Measurements from ENCODE around the gene TRIM54. TPM values are rescaled to one million over a fixed set of nuclear protein-coding genes. Genes with fewer than 3 reads are reported as not detected.

Gene TRIM54
- total and polyA plus RNA-seq, 9 of the 15 experiments (the other 6 are each of a cell fraction or from before 2014, with no cell fraction given): not detected

DNA sequence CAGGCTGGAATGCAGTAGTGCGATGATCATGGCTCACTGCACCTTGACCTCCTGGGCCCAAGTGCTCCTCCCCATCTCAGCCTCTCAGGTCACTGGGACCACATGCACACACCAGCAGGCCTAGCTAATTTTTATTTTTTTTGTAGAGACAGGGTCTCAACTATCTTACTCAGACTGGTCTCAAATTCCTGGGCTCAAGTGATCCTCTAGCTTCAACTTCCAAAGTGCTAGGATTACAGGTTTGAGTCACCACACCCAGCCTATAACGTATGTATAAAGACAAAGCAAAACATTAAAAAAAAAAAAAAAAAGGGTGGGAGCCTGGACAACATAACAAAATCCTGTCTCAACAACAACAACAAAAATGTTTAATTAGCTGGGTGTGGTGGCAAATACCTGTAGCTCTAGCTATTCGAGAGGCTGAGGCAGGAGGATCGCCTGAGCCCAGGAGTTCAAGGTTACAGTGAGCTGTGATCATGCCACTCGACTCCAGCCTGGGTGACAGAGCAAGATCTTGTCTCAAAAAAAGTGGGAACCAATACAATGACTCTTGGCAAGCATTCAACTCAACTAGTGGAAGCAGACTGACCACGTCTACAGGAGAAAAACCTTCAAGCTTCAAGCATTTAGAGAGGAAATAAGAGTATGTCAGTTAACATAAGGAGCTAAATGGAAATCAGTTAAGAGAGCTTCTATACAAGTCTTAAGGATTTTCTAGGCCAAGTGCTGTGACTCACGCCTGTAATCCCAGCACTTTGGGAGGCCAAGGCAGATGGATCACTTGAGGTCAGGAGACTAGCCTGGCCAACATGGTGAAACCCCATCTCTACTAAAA lies 71.8 kb downstream of the TRIM54 start:
- ATAC-seq (peak; percentile 15), DNase-seq (ENCODE audit: extremely low read depth in 1 of 4, low spot score in 3 of 4) (peak in 2 of 4 experiments; percentile 32 to 83), FAIRE-seq (peak; percentile 96)
- no peak overlapping the region for H3K4me3 ChIP-seq
- 10% methylated on average over 7 of the region's 7 CpGs for WGBS (ENCODE audit: insufficient coverage, low coverage, missing lambda C conversion rate)
- H3K9me1 ChIP-seq (ENCODE audit: control insufficient read depth, insufficient read depth, low read length): no peaks in the 10 kb centered on the region
- peak overlapping the region; percentile 57 for H3K4me2 ChIP-seq (ENCODE audit: insufficient read depth, low read length)
- H3K9me3 ChIP-seq (replicated peaks; ENCODE audit: control insufficient read depth, insufficient read depth, low read depth, low read length): no peaks in the 10 kb centered on the region
- peak overlapping the region; percentile 73 to 97; a peak in 3 of 4 replicates for H3K9ac ChIP-seq (ENCODE audit: insufficient read depth in 1 of 2, low read depth in 2 of 2, low read length in 2 of 2)
- intact Hi-C loops (cut with micrococcal nuclease): no loop called here
- in situ Hi-C loops (cut with MboI): no loop called here
- H3K4me1 ChIP-seq (replicated peaks in 1 of 2; ENCODE audit: control insufficient read depth in 2 of 2, insufficient read depth in 2 of 2, low read length in 2 of 2): peaks cover 12 to 19% of the 10 kb centered on the region in 2 experiments; a peak in 4 of 5 replicates
- peaks cover 93% of the 10 kb centered on the region for H3K79me2 ChIP-seq (ENCODE audit: control insufficient read depth, insufficient read depth, low read length)
- peaks cover 14% of the 10 kb centered on the region for H3K36me3 ChIP-seq (ENCODE audit: control insufficient read depth, insufficient read depth, low read length)
- no peak overlapping the region for H2AFZ ChIP-seq (ENCODE audit: low read depth, low read length)
- ChIA-PET POLR2A (interaction anchor here (0.5 to 1.8 kb wide), 10 partner anchors 10 to 392 kb away, joined by 3 to 20 read pairs (median 4); partner anchors contain the start of genes EIF2B4, MPV17 and SNX17), CTCF (ENCODE audit: low intra/inter-chr PET ratio) (interaction anchor here (0.6 kb wide), 1 partner anchor 962 kb away, joined by 3 read pairs; no protein-coding TSS in a partner anchor)
- H3K27me3 ChIP-seq (ENCODE audit: control insufficient read depth in 2 of 2, insufficient read depth in 2 of 2, low read length in 2 of 2): no peaks in the 10 kb centered on the region
- H4K20me1 ChIP-seq (replicated peaks; ENCODE audit: control insufficient read depth, insufficient read depth, low read length): no peaks in the 10 kb centered on the region
- H3K27ac ChIP-seq (ENCODE audit: extremely low read depth, low read depth, low read length): peak overlapping the region; percentile 98
- BruUV-seq (replicated peaks): no TSS peak
- TF ChIP-seq RB1 (IDR thresholded peaks at IDR 0.05; ENCODE audit: low read depth) (no peak), PTTG1 (tag; IDR thresholded peaks at IDR 0.05; ENCODE audit: low read depth) (no peak), NR1H2 (CRISPR knock-in tag; IDR thresholded peaks at IDR 0.05) (no peak), EHMT2 (IDR thresholded peaks at IDR 0.05) (no peak), ZNF589 (CRISPR knock-in tag; IDR thresholded peaks at IDR 0.05; ENCODE audit: low read depth) (no peak; the same call in 1 of the 2 replicates), XRCC5 (IDR thresholded peaks at IDR 0.05; ENCODE audit: low read depth, low read length) (no peak), SMARCA5 (IDR thresholded peaks at IDR 0.05) (no peak), ZNF431 (CRISPR knock-in tag; IDR thresholded peaks at IDR 0.05) (no peak), ZNF143 (CRISPR knock-in tag; IDR thresholded peaks at IDR 0.05) (no peak), ZNF766 (CRISPR knock-in tag; conservative IDR thresholded peaks at IDR 0.05) (peak; percentile 56; the same call in 1 of the 2 replicates), ETV6 (IDR thresholded peaks at IDR 0.05; ENCODE audit: borderline replicate concordance in 1 of 2, low read depth in 2 of 2, low read length in 1 of 2) (no peak), ETV6 (CRISPR knock-in tag; IDR thresholded peaks at IDR 0.05; ENCODE audit: borderline replicate concordance) (no peak), SUPT5H (IDR thresholded peaks at IDR 0.05) (no peak), RBM14 (IDR thresholded peaks at IDR 0.05; ENCODE audit: borderline replicate concordance, insufficient read depth, low read depth, low read length) (no peak)
- TF ChIP-seq, protein P1, sequence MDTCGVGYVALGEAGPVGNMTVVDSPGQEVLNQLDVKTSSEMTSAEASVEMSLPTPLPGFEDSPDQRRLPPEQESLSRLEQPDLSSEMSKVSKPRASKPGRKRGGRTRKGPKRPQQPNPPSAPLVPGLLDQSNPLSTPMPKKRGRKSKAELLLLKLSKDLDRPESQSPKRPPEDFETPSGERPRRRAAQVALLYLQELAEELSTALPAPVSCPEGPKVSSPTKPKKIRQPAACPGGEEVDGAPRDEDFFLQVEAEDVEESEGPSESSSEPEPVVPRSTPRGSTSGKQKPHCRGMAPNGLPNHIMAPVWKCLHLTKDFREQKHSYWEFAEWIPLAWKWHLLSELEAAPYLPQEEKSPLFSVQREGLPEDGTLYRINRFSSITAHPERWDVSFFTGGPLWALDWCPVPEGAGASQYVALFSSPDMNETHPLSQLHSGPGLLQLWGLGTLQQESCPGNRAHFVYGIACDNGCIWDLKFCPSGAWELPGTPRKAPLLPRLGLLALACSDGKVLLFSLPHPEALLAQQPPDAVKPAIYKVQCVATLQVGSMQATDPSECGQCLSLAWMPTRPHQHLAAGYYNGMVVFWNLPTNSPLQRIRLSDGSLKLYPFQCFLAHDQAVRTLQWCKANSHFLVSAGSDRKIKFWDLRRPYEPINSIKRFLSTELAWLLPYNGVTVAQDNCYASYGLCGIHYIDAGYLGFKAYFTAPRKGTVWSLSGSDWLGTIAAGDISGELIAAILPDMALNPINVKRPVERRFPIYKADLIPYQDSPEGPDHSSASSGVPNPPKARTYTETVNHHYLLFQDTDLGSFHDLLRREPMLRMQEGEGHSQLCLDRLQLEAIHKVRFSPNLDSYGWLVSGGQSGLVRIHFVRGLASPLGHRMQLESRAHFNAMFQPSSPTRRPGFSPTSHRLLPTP (IDR thresholded peaks at IDR 0.05; ENCODE audit: borderline replicate concordance, extremely low read depth, insufficient read length): no peak
- TF ChIP-seq, protein P2, sequence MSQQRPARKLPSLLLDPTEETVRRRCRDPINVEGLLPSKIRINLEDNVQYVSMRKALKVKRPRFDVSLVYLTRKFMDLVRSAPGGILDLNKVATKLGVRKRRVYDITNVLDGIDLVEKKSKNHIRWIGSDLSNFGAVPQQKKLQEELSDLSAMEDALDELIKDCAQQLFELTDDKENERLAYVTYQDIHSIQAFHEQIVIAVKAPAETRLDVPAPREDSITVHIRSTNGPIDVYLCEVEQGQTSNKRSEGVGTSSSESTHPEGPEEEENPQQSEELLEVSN (IDR thresholded peaks at IDR 0.05; ENCODE audit: borderline replicate concordance in 1 of 2, extremely low read depth in 1 of 2, insufficient read depth in 1 of 2, insufficient read length in 1 of 2, low read depth in 1 of 2, low read length in 1 of 2, poor library complexity in 1 of 2, severe bottlenecking in 1 of 2): peak in 1 of 2 experiments; percentile 30
- TF ChIP-seq, protein P3, sequence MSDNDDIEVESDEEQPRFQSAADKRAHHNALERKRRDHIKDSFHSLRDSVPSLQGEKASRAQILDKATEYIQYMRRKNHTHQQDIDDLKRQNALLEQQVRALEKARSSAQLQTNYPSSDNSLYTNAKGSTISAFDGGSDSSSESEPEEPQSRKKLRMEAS (CRISPR knock-in tag; IDR thresholded peaks at IDR 0.05): no peak
